Limb (tissue), 2 donors: ENCODE measurements around the gene CAMK4.
"Not testable (repeated sequence)": the region's sequence is repeated elsewhere in the genome, so short reads cannot be mapped to it uniquely, and the experiment has no call there.

Experiments
- DNase-seq, 2 donors: peaks; one replicate each; pipeline ENCODE4 v3.0.0-alpha.2; 2016; ENCODE audit errors: extremely low spot score in 2 of 2

Gene CAMK4

GRCh38 chr5:111310711-111311620 is 86.8 kb downstream of the CAMK4 start:
- DNase-seq = no peak

- no peak for DNase-seq
These were observed 87.5 kb downstream of the CAMK4 start for GRCh38 chr5:111311666-111312065.

GRCh38 chr5:111313017-111313724 is 89.0 kb downstream of the CAMK4 start:
- no peak for DNase-seq

GRCh38 chr5:111320953-111321352 is 96.8 kb downstream of the CAMK4 start:
- no peak for DNase-seq

GRCh38 chr5:111321376-111321775 is 97.2 kb downstream of the CAMK4 start:
- DNase-seq = no peak

- DNase-seq = no peak
These were observed 102.4 kb downstream of the CAMK4 start for GRCh38 chr5:111326551-111326950.

GRCh38 chr5:111337133-111337532 is 112.9 kb downstream of the CAMK4 start:
- no peak for DNase-seq

- no peak for DNase-seq
These were observed 113.5 kb downstream of the CAMK4 start for GRCh38 chr5:111337688-111338087.

- no peak for DNase-seq
These were observed 121.5 kb downstream of the CAMK4 start for GRCh38 chr5:111345731-111346130.

- DNase-seq = no peak
These were observed 122.8 kb downstream of the CAMK4 start for GRCh38 chr5:111347021-111347420.

- DNase-seq = no peak
These were observed 124.6 kb downstream of the CAMK4 start for GRCh38 chr5:111348661-111349329.

- no peak for DNase-seq
These were observed 125.2 kb downstream of the CAMK4 start for GRCh38 chr5:111349429-111349828.

- no peak for DNase-seq
These were observed 128.9 kb downstream of the CAMK4 start for GRCh38 chr5:111353035-111353434.

- DNase-seq = not testable (repeated sequence)
These were observed 134.5 kb downstream of the CAMK4 start for GRCh38 chr5:111358726-111359125.

- no peak for DNase-seq
These were observed 136.0 kb downstream of the CAMK4 start for GRCh38 chr5:111360173-111360572.

GRCh38 chr5:111364992-111365391 is 140.8 kb downstream of the CAMK4 start:
- DNase-seq = no peak

- DNase-seq = no peak
These were observed 142.2 kb downstream of the CAMK4 start for GRCh38 chr5:111366388-111366787.

- no peak for DNase-seq
These were observed 142.9 kb downstream of the CAMK4 start for GRCh38 chr5:111367115-111367514.

- no peak for DNase-seq
These were observed 148.6 kb downstream of the CAMK4 start for GRCh38 chr5:111372799-111373198.

- no peak for DNase-seq
These were observed 150.2 kb downstream of the CAMK4 start for GRCh38 chr5:111374380-111374779.

GRCh38 chr5:111375645-111376044 is 151.5 kb downstream of the CAMK4 start:
- DNase-seq = no peak

GRCh38 chr5:111377306-111377705 is 153.1 kb downstream of the CAMK4 start:
- DNase-seq = no peak
